Lung (tissue), 12 donors: ENCODE measurements around the gene ZFAND3. TPM values are rescaled to one million over a fixed set of nuclear protein-coding genes. Genes with fewer than 3 reads are reported as not detected.

Source experiments
- ATAC-seq: fragments of 200-7000 bp; cut with Tn5 transposase; one replicate; pipeline ENCODE4 v1.9.1; 2020; ENCODE audit warnings: moderate number of reproducible peaks; ENCODE audit not compliant: insufficient read depth, low FRiP score
- DNase-seq, 3 donors: peaks; one replicate each; pipeline ENCODE4 v3.0.0-alpha.2; 2013 to 2017
- H3K27ac ChIP-seq, 2 donors: one replicate each; pipeline ENCODE4 v1.5.1; 2013; ENCODE audit warnings: mild to moderate bottlenecking in 2 of 2, moderate library complexity in 2 of 2, control low read depth in 1 of 2, inconsistent platforms in 1 of 2, low read depth in 1 of 2, low read length in 1 of 2
- H3K27me3 ChIP-seq, 3 donors: one replicate each; pipeline ENCODE4 v1.5.1; 2013; ENCODE audit warnings: low read length in 2 of 3; ENCODE audit not compliant: control insufficient read depth in 3 of 3, insufficient read depth in 3 of 3
- H3K36me3 ChIP-seq, 4 donors: one replicate each; pipeline ENCODE4 v1.5.1; 2013; ENCODE audit warnings: low read length in 4 of 4, mild to moderate bottlenecking in 1 of 4, moderate library complexity in 1 of 4; ENCODE audit not compliant: control insufficient read depth in 4 of 4, insufficient read depth in 4 of 4
- H3K4me1 ChIP-seq, 5 donors: one replicate each; pipeline ENCODE4 v1.5.1; 2013; ENCODE audit warnings: low read length in 5 of 5, mild to moderate bottlenecking in 2 of 5, moderate library complexity in 1 of 5; ENCODE audit not compliant: control insufficient read depth in 5 of 5, insufficient read depth in 5 of 5
- H3K4me3 ChIP-seq: one replicate; pipeline ENCODE4 v1.5.1; 2013; ENCODE audit warnings: mild to moderate bottlenecking, control low read depth, moderate library complexity
- H3K9ac ChIP-seq, 2 donors: one replicate each; pipeline ENCODE4 v1.5.1; 2013; ENCODE audit warnings: low read length in 2 of 2, control low read depth in 1 of 2; ENCODE audit not compliant: insufficient read depth in 1 of 2
- H3K9me3 ChIP-seq, 4 donors: one replicate each; pipeline ENCODE4 v1.5.1; 2013; ENCODE audit warnings: low read length in 3 of 4, mild to moderate bottlenecking in 1 of 4, moderate library complexity in 1 of 4; ENCODE audit not compliant: control insufficient read depth in 4 of 4, insufficient read depth in 3 of 4
- CTCF ChIP-seq: IDR thresholded peaks from 2 replicates; pipeline ENCODE4 v1.5.1; 2012; ENCODE audit warnings: mild to moderate bottlenecking; ENCODE audit errors: control extremely low read depth, extremely low read depth
- whole genome bisulfite sequencing, 2 donors: extraction: QIAGEN DNeasy Blood & Tissue Kit; methylation state at CpG; one replicate each; pipeline ENCODE4 v1.1.7; 2013; 5-methylcytosine and 5-hydroxymethylcytosine counted together
- polyA plus RNA-seq, 2 donors: library from polyadenylated mRNA; stranded (reverse); fragments of 200-250 nt; gene quantifications; one replicate each; pipeline ENCODE4 v1.2.1, GENCODE V29; 2013
- total RNA-seq, 2 donors: library from RNA; depleted of rRNA in 1 of 2; stranded (reverse); fragments of >200 nt in 1 of 2; gene quantifications; one replicate each; pipeline ENCODE4 v1.2.1, GENCODE V29; 2014 to 2021
- donor health status: control.
- donor health status: control.
- donor health status: Bipolar disorder and iron deficiency.
- donor health status: healthy.
- donor health status: DM: yes; HTN: yes; CAD: no.

ZFAND3 gene
- total and polyA plus RNA-seq, 4 donors, result 27.6 to 63.6 (median 51.3) TPM

DNA sequence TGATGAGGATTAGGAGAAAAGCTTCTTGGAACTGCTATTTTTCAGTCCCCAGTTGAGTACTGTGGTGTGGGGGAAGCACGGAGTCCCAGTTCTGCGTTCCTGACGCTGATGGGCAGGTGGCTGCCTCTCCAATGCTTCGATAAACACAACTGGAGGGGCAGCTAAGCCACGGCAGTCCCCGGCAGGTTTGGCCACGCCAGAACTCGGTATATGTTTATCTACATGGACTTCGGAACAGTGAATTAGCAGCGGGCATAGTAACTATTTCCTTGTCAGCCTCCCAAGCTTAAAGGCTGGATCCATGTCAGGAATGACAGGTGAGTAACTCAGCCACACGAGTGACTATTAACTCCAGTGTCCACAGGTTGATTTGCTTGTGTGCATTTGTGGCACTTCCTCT lies 354.4 kb downstream of the ZFAND3 start:
- H3K4me1 ChIP-seq, result peaks cover 0 to 2% (median 0%) of the 10 kb centered on the region in 5 donors
- WGBS, 2 donors, result 89 to 92% methylated on average over 11 of the region's 11 CpGs
- H3K27me3 ChIP-seq, result no peaks in the 10 kb centered on the region
- no peak for TF ChIP-seq CTCF
- ATAC-seq, result no peak
- H3K9ac ChIP-seq, result no peak overlapping the region
- no peak overlapping the region for H3K27ac ChIP-seq
- H3K9me3 ChIP-seq, result no peaks in the 10 kb centered on the region
- H3K4me3 ChIP-seq, result no peak overlapping the region
- no peak for DNase-seq
- H3K36me3 ChIP-seq, result peaks cover 0 to 14% (median 2%) of the 10 kb centered on the region in 4 donors

DNA sequence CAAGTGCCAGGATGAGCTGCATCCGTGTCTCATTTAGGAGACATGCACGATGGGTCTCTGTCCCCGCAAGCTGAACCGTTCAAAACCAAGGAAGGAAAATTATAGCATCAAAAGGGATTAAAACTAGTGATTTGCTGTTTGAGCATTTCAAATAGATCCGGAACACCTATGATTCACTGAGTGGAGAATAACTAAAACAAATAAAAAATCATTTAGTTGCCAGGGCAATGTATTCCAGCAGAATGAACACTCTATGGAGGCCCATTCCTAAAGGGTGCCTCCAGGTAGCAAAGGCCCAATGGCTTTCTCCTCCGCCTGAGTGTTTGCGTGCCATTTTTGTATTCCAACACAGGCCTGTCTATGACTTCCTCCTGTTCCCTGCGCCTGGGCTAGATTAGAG lies 354.8 kb downstream of the ZFAND3 start:
- Histone ChIP-seq H3K36me3 (peaks cover 0 to 14% (median 2%) of the 10 kb centered on the region in 4 donors), H3K27me3 (no peaks in the 10 kb centered on the region), H3K9ac (no peak overlapping the region), H3K4me1 (no peaks in the 10 kb centered on the region), H3K27ac (no peak overlapping the region), H3K4me3 (no peak overlapping the region), H3K9me3 (no peaks in the 10 kb centered on the region)
- WGBS, 2 donors, result 97 to 98% methylated on average over 8 of the region's 8 CpGs
- no peak for ATAC-seq
- DNase-seq, result no peak
- TF ChIP-seq CTCF, result no peak

- WGBS, 2 donors, result 95 to 96% methylated on average over 22 of the region's 22 CpGs
- DNase-seq, result no peak
- H3K27me3 ChIP-seq, result no peaks in the 10 kb centered on the region
- no peaks in the 10 kb centered on the region for H3K9me3 ChIP-seq
- no peak overlapping the region for H3K4me3 ChIP-seq
- H3K4me1 ChIP-seq, result no peaks in the 10 kb centered on the region
- H3K36me3 ChIP-seq, result peaks cover 0 to 14% (median 2%) of the 10 kb centered on the region in 4 donors
- no peak overlapping the region for H3K27ac ChIP-seq
- no peak overlapping the region for H3K9ac ChIP-seq
- no peak for ATAC-seq
- TF ChIP-seq CTCF, result no peak
These were observed 355.4 kb downstream of the ZFAND3 start for GRCh38 chr6:38174806-38175495.

- no peaks in the 10 kb centered on the region for H3K27me3 ChIP-seq
- H3K36me3 ChIP-seq, result peaks cover 0 to 12% (median 2%) of the 10 kb centered on the region in 4 donors
- no peak for DNase-seq
- no peaks in the 10 kb centered on the region for H3K4me1 ChIP-seq
- H3K4me3 ChIP-seq, result no peak overlapping the region
- ATAC-seq, result no peak
- no peaks in the 10 kb centered on the region for H3K9me3 ChIP-seq
- no peak for TF ChIP-seq CTCF
- H3K9ac ChIP-seq, result no peak overlapping the region
- H3K27ac ChIP-seq, result no peak overlapping the region
- 95 to 97% methylated on average over 11 of the region's 11 CpGs for WGBS, 2 donors
These were observed 356.3 kb downstream of the ZFAND3 start for GRCh38 chr6:38175786-38176185.
